IMR-90 (cell line): Measurements from ENCODE around the gene TMPRSS3. TPM values are rescaled to one million over a fixed set of nuclear protein-coding genes. Genes with fewer than 3 reads are reported as not detected.

Experiments
- ATAC-seq: fragments of 200-7000 bp; cut with Tn5 transposase; 2 replicates; pipeline ENCODE4 v1.9.1; 2020; ENCODE audit warnings: low read depth, mild to moderate bottlenecking, moderate library complexity
- BruUV-seq: library from RNA; stranded (reverse); fragments of 400-500 nt; replicated peaks from 2 replicates; lab custom pipeline; 2021; lab: Mats Ljungman, UMichigan
- CTCF ChIA-PET: fragments of 300-600 bp; formaldehyde crosslinking; extraction: SDS; loops from one replicate; lab custom pipeline; 2021; ENCODE audit warnings: antibody characterized with exemption; lab: Yijun Ruan, JAX
- POLR2A ChIA-PET: fragments of 300-600 bp; sonication (Branson Sonifier 250); formaldehyde crosslinking; loops from one replicate; lab custom pipeline; 2022; ENCODE audit warnings: antibody characterized with exemption; ENCODE audit not compliant: unreplicated experiment; lab: Charles Lee
- DNase-seq: peaks from one replicate; pipeline ENCODE4 v3.0.0; 2013
- H2AFZ ChIP-seq: replicated peaks from 2 replicates; pipeline ENCODE3; 2013; ENCODE audit warnings: low read length, mild to moderate bottlenecking; ENCODE audit not compliant: poor library complexity
- H2AK5ac ChIP-seq: 2 replicates; pipeline ENCODE4 v1.6.1; 2013; ENCODE audit warnings: low read depth, low read length, inconsistent platforms
- H2AK9ac ChIP-seq: replicated peaks from 2 replicates; pipeline ENCODE3; 2013; ENCODE audit warnings: mild to moderate bottlenecking, low read depth, low read length, moderate library complexity; ENCODE audit not compliant: poor library complexity
- H2BK120ac ChIP-seq: 2 replicates; pipeline ENCODE4 v1.6.1; 2013; ENCODE audit warnings: low read depth, low read length, inconsistent platforms
- H2BK15ac ChIP-seq: 3 replicates; pipeline ENCODE4 v1.6.1; 2013; ENCODE audit warnings: low read depth, low read length, inconsistent platforms
- H2BK20ac ChIP-seq: 2 replicates; pipeline ENCODE4 v1.6.1; 2013; ENCODE audit warnings: low read depth, mild to moderate bottlenecking, inconsistent platforms, low read length, moderate library complexity
- H2BK5ac ChIP-seq: 2 replicates; pipeline ENCODE4 v1.6.1; 2013; ENCODE audit warnings: mild to moderate bottlenecking, low read depth, low read length, inconsistent platforms; ENCODE audit not compliant: poor library complexity, severe bottlenecking
- H3K14ac ChIP-seq: replicated peaks from 2 replicates; pipeline ENCODE4 v1.6.1; 2013; ENCODE audit warnings: low read depth, low read length, inconsistent platforms
- H3K18ac ChIP-seq: 2 replicates; pipeline ENCODE4 v1.6.1; 2013; ENCODE audit warnings: low read depth, low read length, control low read depth
- H3K23ac ChIP-seq: 2 replicates; pipeline ENCODE4 v1.6.1; 2013; ENCODE audit warnings: low read depth, low read length, inconsistent platforms
- H3K27ac ChIP-seq: 2 replicates; pipeline ENCODE4 v1.5.1; 2013; ENCODE audit warnings: mild to moderate bottlenecking, control low read depth, low read length; ENCODE audit not compliant: insufficient read depth
- H3K27me3 ChIP-seq: 2 replicates; pipeline ENCODE4 v1.6.1; 2013; ENCODE audit warnings: low read length; ENCODE audit not compliant: control insufficient read depth, insufficient read depth
- H3K36me3 ChIP-seq: 2 replicates; pipeline ENCODE4 v1.6.1; 2013; ENCODE audit warnings: low read length, mixed read lengths; ENCODE audit not compliant: control insufficient read depth, insufficient read depth
- H3K4ac ChIP-seq: 2 replicates; pipeline ENCODE4 v1.6.1; 2013; ENCODE audit warnings: low read depth, low read length, inconsistent platforms
- H3K4me1 ChIP-seq: 2 replicates; pipeline ENCODE4 v1.6.1; 2013; ENCODE audit warnings: low read length, mixed read lengths; ENCODE audit not compliant: control insufficient read depth, insufficient read depth
- H3K4me2 ChIP-seq: 2 replicates; pipeline ENCODE4 v1.6.1; 2013; ENCODE audit warnings: low read depth, mild to moderate bottlenecking, control low read depth, low read length, moderate library complexity
- H3K4me3 ChIP-seq: 2 replicates; pipeline ENCODE4 v1.5.1; 2013; ENCODE audit warnings: low read depth, mild to moderate bottlenecking, control low read depth, low read length, moderate library complexity; ENCODE audit not compliant: insufficient read depth
- H3K56ac ChIP-seq: 2 replicates; pipeline ENCODE4 v1.6.1; 2013; ENCODE audit warnings: low read length, inconsistent platforms; ENCODE audit not compliant: insufficient read depth; ENCODE audit errors: extremely low read depth
- H3K79me1 ChIP-seq, 2 experiments: 2 replicates each; pipeline ENCODE4 v1.6.1; 2013; ENCODE audit warnings: low read length in 2 of 2, inconsistent platforms in 1 of 2, low read depth in 1 of 2
- H3K9ac ChIP-seq: 2 replicates; pipeline ENCODE4 v1.6.1; 2013; ENCODE audit warnings: low read depth, low read length, control low read depth
- H3K9me1 ChIP-seq: 2 replicates; pipeline ENCODE4 v1.6.1; 2013; ENCODE audit warnings: low read length, inconsistent platforms; ENCODE audit not compliant: insufficient read depth
- H3K9me3 ChIP-seq: 2 replicates; pipeline ENCODE4 v1.6.1; 2013; ENCODE audit warnings: low read length; ENCODE audit not compliant: control insufficient read depth, insufficient read depth
- H4K20me1 ChIP-seq: 2 replicates; pipeline ENCODE4 v1.6.1; 2013; ENCODE audit warnings: low read length, inconsistent platforms; ENCODE audit not compliant: insufficient read depth
- H4K5ac ChIP-seq: 2 replicates; pipeline ENCODE4 v1.6.1; 2013; ENCODE audit warnings: mild to moderate bottlenecking, low read depth, low read length, control low read depth
- H4K8ac ChIP-seq, 2 experiments: 2 replicates each; pipeline ENCODE4 v1.6.1; 2013; ENCODE audit warnings: low read depth in 2 of 2, low read length in 2 of 2, control low read depth in 1 of 2, inconsistent platforms in 1 of 2
- H4K91ac ChIP-seq: 2 replicates; pipeline ENCODE4 v1.6.1; 2013; ENCODE audit warnings: low read depth, low read length, inconsistent platforms; ENCODE audit not compliant: insufficient read depth
- BHLHE40 ChIP-seq: fragments of 150-350 bp; IDR thresholded peaks from 2 replicates; pipeline ENCODE4 v1.6.1; 2016; ENCODE audit warnings: mild to moderate bottlenecking, low read depth, low read length
- CHD1 ChIP-seq: IDR thresholded peaks from 2 replicates; pipeline ENCODE4 v1.6.1; 2012; ENCODE audit warnings: low read depth, low read length, improper control_type of control experiment
- CTCF ChIP-seq: conservative IDR thresholded peaks from 2 replicates; pipeline ENCODE4 v1.5.1; 2012; ENCODE audit warnings: mild to moderate bottlenecking, low read depth, low read length, improper control_type of control experiment
- FOS ChIP-seq: fragments of 150-350 bp; IDR thresholded peaks from 2 replicates; pipeline ENCODE4 v1.6.1; 2016; ENCODE audit warnings: low read depth, low read length
- MAFK ChIP-seq: IDR thresholded peaks from 2 replicates; pipeline ENCODE4 v1.6.1; 2012; ENCODE audit warnings: low read depth, low read length, improper control_type of control experiment
- MAZ ChIP-seq: IDR thresholded peaks from 2 replicates; pipeline ENCODE4 v1.6.1; 2012; ENCODE audit warnings: low read depth, mild to moderate bottlenecking, low read length, improper control_type of control experiment, moderate library complexity, borderline replicate concordance
- MXI1 ChIP-seq: IDR thresholded peaks from 2 replicates; pipeline ENCODE4 v1.6.1; 2012; ENCODE audit warnings: low read depth, mild to moderate bottlenecking, low read length, moderate library complexity, borderline replicate concordance
- NFE2L2 ChIP-seq: fragments of 150-350 bp; IDR thresholded peaks from 2 replicates; pipeline ENCODE4 v1.6.1; 2016; ENCODE audit warnings: low read depth, mild to moderate bottlenecking, low read length
- POLR2A ChIP-seq: IDR thresholded peaks from 2 replicates; pipeline ENCODE4 v1.6.1; 2012; ENCODE audit warnings: mild to moderate bottlenecking, low read depth, low read length
- RAD21 ChIP-seq: IDR thresholded peaks from 2 replicates; pipeline ENCODE4 v1.6.1; 2012; ENCODE audit warnings: low read length, improper control_type of control experiment
- RCOR1 ChIP-seq: IDR thresholded peaks from 2 replicates; pipeline ENCODE4 v1.6.1; 2012; ENCODE audit warnings: mild to moderate bottlenecking, low read length, improper control_type of control experiment; ENCODE audit not compliant: insufficient replicate concordance
- RFX5 ChIP-seq: IDR thresholded peaks from 2 replicates; pipeline ENCODE4 v1.8.0; 2012; ENCODE audit warnings: low read depth, mild to moderate bottlenecking, low read length, moderate library complexity
- SMC3 ChIP-seq: fragments of 150-350 bp; IDR thresholded peaks from 2 replicates; pipeline ENCODE4 v1.6.1; 2016; ENCODE audit warnings: low read depth, mild to moderate bottlenecking, antibody characterized with exemption, low read length, moderate library complexity
- USF2 ChIP-seq: fragments of 150-350 bp; IDR thresholded peaks from 2 replicates; pipeline ENCODE4 v1.6.1; 2017; ENCODE audit warnings: mild to moderate bottlenecking, antibody characterized with exemption, low read length, low read depth
- WGBS, 2 experiments: methylation state at CpG; one replicate each; pipeline versions ENCODE4 v1.1.5 to v1.1.7; 2013; ENCODE audit warnings: missing lambda C conversion rate in 2 of 2; ENCODE audit not compliant: insufficient read length in 1 of 2; ENCODE audit errors: extremely low coverage in 2 of 2; 5-methylcytosine and 5-hydroxymethylcytosine counted together
- dilution Hi-C: fragments of 300-500 bp; cut with HindIII; formaldehyde crosslinking; loops from one replicate; pipeline ENCODE4 v1.14.3; 2018; ENCODE audit warnings: low sequenced_read_pairs; ENCODE audit not compliant: unreplicated experiment
- in situ Hi-C: fragments of 300-500 bp; cut with MboI; formaldehyde crosslinking; loops from 3 replicates; pipeline ENCODE4 v1.14.3; 2019; ENCODE audit warnings: low sequenced_read_pairs, inconsistent platforms, mixed read lengths
- intact Hi-C: fragments of 100-400 bp; cut with micrococcal nuclease; formaldehyde crosslinking; loops from 2 replicates; pipeline ENCODE4 v1.10.0; 2022
- polyA plus RNA-seq, 3 experiments: library from polyadenylated mRNA; depleted of rRNA; stranded (reverse); fragments of >200 nt; gene quantifications; 2 replicates each; pipeline ENCODE4 v1.2.3, GENCODE V29; 2012; ENCODE audit warnings: low replicate concordance in 1 of 3
- total RNA-seq: library from RNA; depleted of rRNA; stranded (reverse); fragments of >200 nt; gene quantifications from 2 replicates; pipeline ENCODE4 v1.2.3, GENCODE V29; 2012
- TF ChIP-seq, protein P1 (sequence below): fragments of 150-350 bp; IDR thresholded peaks from 2 replicates; pipeline ENCODE4 v1.6.1; 2016; ENCODE audit warnings: low read depth, mild to moderate bottlenecking, low read length, moderate library complexity, borderline replicate concordance

Gene TMPRSS3
- total and polyA plus RNA-seq, 2 of the 4 experiments (the other 2 are of a cell fraction) = not detected

GRCh38 chr21:42407476-42407875, 11.6 kb upstream of the TMPRSS3 start:
- TF ChIP-seq CTCF (no peak), RFX5 (no peak), RAD21 (no peak), CHD1 (no peak), BHLHE40 (no peak), SMC3 (no peak), FOS (no peak), USF2 (no peak), NFE2L2 (no peak), MAFK (no peak), MXI1 (no peak), RCOR1 (no peak), MAZ (no peak), POLR2A (no peak)
- TF ChIP-seq, protein P1, sequence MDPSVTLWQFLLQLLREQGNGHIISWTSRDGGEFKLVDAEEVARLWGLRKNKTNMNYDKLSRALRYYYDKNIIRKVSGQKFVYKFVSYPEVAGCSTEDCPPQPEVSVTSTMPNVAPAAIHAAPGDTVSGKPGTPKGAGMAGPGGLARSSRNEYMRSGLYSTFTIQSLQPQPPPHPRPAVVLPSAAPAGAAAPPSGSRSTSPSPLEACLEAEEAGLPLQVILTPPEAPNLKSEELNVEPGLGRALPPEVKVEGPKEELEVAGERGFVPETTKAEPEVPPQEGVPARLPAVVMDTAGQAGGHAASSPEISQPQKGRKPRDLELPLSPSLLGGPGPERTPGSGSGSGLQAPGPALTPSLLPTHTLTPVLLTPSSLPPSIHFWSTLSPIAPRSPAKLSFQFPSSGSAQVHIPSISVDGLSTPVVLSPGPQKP = no peak
- no TSS peak for BruUV-seq
- H3K4ac ChIP-seq = no peak overlapping the region
- no peaks in the 10 kb centered on the region for H3K9me1 ChIP-seq
- no peak overlapping the region for H2BK15ac ChIP-seq
- no peak for ATAC-seq
- H3K27me3 ChIP-seq = peaks cover 15% of the 10 kb centered on the region; the same call in 1 of the 2 replicates
- in situ Hi-C loops (no loop called here), intact Hi-C loops (no loop called here), dilution Hi-C loops (no loop called here)
- H4K91ac ChIP-seq = no peak overlapping the region
- no peak for DNase-seq
- H3K36me3 ChIP-seq = no peaks in the 10 kb centered on the region
- H2BK120ac ChIP-seq = no peak overlapping the region
- no peak overlapping the region for H3K27ac ChIP-seq
- no peak overlapping the region for H3K18ac ChIP-seq
- H3K4me3 ChIP-seq = no peak overlapping the region
- H3K4me1 ChIP-seq = no peaks in the 10 kb centered on the region
- H3K9ac ChIP-seq = no peak overlapping the region
- H2AK9ac ChIP-seq = no peak overlapping the region
- H2BK5ac ChIP-seq = no peak overlapping the region
- H4K5ac ChIP-seq = no peak overlapping the region
- H3K4me2 ChIP-seq = no peak overlapping the region
- H3K23ac ChIP-seq = no peak overlapping the region
- ChIA-PET POLR2A (no interaction called here), CTCF (no interaction called here)
- no peak overlapping the region for H4K8ac ChIP-seq
- H3K14ac ChIP-seq = no peak overlapping the region
- no peak overlapping the region for H2AFZ ChIP-seq
- WGBS, 2 experiments = no CpG with 5 or more reads among the region's 5 CpGs
- H2AK5ac ChIP-seq = no peak overlapping the region
- no peak overlapping the region for H2BK20ac ChIP-seq
- no peaks in the 10 kb centered on the region for H4K20me1 ChIP-seq
- no peaks in the 10 kb centered on the region for H3K79me1 ChIP-seq
- no peaks in the 10 kb centered on the region for H3K9me3 ChIP-seq
- no peak overlapping the region for H3K56ac ChIP-seq
